Medulla oblongata (tissue), 1 donor: ENCODE results near the gene ZBTB8B.
A peak's percentile ranks its signal among the peaks of the same experiment; 100 is the strongest.
"Not testable (repeated sequence)": the region's sequence is repeated elsewhere in the genome, so short reads cannot be mapped to it uniquely, and the experiment has no call there.

Source experiments
- DNase-seq: peaks from one replicate; pipeline ENCODE4 v3.0.0-alpha.2; 2015; ENCODE audit errors: extremely low spot score

The ZBTB8B gene

DNA sequence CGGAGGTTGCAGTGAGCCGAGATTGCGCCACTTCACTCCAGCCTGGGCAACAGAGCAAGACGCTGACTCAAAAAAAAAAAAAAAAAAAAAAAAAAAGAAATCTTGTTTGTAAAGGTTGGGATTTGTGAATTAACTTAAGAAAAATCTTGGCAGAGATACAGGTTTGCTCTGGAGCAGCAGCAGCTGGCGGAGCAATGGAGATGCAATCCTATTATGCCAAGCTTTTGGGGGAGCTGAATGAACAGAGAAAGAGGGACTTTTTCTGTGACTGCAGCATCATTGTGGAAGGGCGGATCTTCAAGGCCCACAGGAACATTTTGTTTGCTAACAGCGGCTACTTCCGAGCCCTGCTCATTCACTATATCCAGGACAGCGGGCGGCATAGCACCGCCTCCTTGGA is 5.6 kb downstream of the ZBTB8B start:
- peak; percentile 24 for DNase-seq

GRCh38 chr1:32470991-32471694 is 6.3 kb downstream of the ZBTB8B start:
- DNase-seq, result peak; percentile 53

DNA sequence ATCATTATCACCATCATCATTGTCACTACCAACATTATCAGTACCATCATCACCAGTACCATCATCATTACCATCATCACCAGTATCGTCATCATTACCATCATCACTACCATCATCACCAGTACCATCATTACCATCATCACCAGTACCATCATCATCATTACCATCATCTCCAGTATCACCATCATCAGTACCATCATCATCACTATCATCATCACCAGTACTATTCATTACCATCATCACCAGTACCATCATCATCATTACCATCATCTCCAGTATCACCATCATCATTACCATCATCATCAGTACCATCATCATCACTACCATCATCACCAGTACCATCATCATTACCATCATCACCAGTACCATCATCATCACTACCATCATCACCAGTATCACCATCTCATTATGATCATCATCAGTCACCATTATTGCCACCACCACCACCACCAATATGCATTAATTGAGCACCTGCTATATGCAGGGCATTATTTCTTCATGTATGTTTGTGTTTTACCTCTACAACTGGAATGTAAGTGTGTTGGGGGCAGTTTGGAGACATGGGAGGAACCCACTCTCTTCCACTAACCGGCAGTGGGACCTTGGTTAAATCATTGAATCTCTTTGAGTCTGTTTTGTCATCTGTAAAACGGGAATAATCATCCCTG is 7.0 kb downstream of the ZBTB8B start:
- no peak for DNase-seq

- DNase-seq, result not testable (repeated sequence)
Observed at GRCh38 chr1:32472966-32473365, 8.1 kb downstream of the ZBTB8B start.

DNA sequence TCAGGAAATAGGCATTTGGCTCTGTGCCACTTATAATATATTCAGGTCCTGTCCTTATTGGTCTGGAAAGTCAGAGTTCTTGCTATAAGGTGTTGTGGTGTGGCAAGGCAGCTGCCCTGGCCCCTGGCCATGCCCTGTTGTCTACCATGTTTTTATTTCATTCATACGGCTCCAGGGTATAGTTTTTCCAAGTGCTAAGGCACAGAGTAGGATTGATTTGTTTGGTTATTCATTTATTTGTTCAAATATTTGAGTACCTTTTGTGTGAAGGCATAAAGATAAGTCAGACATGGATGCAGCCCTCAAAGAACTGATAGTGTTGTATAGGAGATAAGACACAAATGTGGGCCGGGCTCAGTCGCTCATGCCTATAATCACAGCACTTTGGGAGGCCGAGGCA is 10.1 kb downstream of the ZBTB8B start:
- DNase-seq, result no peak

- DNase-seq, result no peak
Observed at GRCh38 chr1:32480003-32480402, 15.1 kb downstream of the ZBTB8B start.

GRCh38 chr1:32480761-32481160 is 15.9 kb downstream of the ZBTB8B start:
- DNase-seq, result no peak

DNA sequence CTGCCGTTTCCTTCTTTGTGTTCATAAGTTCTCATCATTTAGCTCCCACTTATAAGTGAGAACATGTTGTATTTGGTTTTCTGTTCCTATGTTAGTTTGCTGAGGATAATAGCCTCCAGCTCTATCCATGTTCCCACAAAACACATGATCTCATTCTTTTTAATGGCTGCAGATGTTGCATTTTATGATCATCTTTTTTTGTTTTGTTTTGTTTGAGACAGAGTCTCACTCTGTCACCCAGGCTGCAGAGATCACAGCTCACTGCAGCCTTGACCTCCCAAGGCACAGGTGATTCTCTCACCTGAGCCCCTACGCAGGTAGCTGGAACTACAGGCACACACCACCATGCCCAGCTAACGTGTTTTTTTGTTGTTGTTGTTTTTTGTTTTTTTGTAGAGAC is 16.9 kb downstream of the ZBTB8B start:
- not testable (repeated sequence) for DNase-seq

GRCh38 chr1:32485554-32486255 is 20.8 kb downstream of the ZBTB8B start:
- no peak for DNase-seq

DNA sequence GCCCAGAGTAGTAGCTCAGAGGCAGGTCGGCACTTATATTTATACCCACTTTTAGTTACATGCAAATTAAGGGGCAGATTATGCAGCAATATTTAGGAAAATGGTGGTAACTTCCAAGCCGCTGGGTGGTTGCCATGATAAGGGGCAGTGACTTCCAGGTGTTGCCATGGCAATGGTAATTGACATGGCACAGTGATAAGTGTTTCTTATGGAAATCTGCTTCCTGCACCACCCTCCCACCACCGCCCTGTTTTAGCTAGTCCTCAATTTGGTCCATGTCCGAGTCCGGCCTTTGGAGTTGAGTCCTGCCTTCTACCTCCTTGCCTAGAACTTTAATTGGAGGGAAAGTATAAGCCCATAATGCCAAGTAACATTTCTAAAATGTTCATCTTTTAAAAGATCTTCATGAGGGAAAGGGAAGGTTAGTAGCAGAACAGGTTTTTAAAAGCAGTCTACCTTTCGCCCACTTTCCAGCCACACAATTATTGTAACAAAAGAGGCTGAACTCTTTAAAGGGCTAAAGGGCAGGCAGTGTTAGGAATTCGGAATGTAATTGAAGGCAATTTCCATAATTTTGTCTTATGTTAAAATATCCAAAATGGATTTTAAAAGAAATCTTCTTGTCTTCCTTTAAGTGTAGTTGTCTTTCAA is 21.7 kb downstream of the ZBTB8B start:
- no peak for DNase-seq

DNA sequence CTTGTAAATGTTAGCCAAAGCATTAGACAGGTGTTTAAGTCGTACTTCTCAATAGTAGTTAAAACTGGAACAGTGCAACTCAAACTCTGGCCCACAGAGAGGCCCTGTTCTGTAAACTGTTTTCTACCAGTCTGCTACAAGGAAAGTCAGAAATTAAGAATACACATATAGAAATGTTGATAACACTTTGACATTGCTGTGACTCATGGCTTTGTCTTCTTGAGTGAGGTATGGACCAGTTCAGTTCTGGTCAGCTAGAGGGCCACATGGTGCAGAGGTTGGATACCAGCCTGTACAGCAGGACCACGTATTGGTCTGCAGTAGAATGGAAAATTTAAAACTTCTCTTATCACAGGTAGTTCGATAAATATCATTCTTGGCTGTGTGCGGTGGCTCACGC is 22.3 kb downstream of the ZBTB8B start:
- DNase-seq, result no peak

DNA sequence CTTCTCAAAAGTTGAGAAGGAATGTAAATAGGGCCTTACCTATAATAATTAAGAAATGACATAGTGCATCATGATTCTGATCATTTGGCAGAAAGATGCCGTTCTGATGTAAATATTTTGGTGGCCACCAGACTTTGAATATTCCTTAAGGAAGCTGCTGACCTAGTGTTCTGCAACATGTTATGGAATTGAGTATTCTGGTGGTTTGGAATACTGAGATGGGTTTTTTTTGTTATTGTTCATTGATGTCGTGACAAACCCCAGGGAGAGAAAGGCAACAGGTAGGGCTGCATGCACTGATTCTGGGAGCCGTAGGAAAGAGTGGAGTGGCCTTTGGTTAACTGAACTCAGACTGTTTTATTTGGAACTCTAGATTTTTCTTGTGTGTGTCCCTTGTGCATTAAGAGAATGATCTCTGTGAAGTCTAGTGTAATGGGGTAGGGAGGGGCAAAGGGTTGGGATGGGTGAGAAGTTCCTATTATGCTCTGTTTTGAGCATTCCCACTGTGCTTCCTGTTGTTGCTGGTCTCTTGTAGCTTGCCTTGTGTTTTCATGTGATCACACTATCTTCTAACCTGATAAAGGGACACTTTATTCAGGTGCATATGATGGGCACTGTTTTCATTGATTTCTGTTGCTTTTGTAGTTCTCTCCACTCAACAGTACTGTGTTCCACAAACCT is 25.0 kb downstream of the ZBTB8B start:
- no peak for DNase-seq

DNA sequence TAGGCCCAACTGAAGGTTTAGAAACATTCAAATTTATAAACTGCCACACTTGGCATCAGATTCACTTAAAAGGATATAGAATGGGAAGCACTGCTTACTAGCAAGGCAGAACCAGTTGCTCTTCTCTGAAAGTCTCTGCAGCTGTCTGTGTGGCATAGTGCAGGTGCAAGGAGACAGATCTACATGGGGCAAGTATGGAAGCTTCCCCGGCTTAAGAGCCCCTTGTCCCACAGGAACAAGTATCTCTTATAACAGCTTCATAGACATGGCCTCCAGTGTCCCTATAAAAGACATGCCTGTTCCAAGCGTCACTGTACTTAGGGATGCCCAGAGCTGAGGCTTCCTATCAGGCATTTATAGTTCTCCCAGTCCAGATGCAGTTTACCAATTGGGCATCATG is 26.5 kb downstream of the ZBTB8B start:
- DNase-seq, result no peak

DNA sequence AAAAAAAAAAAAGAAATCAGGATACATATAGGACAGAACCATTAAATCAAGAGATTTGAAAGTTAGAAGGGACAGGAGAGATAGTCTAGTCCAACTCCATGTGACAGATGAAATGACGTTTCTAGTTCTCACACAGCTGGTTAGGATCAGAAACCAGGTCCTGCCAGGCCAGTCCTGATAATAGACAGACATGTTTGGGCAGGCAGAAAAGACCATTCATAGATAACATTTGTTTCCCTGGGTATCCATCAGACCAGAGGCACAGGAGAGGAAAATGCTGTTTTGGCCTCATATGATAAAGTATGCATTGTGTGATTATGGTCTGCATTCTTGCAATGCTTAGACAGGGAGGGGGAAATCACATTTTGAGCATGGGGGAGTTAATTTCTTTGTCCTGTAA is 29.3 kb downstream of the ZBTB8B start:
- no peak for DNase-seq

DNA sequence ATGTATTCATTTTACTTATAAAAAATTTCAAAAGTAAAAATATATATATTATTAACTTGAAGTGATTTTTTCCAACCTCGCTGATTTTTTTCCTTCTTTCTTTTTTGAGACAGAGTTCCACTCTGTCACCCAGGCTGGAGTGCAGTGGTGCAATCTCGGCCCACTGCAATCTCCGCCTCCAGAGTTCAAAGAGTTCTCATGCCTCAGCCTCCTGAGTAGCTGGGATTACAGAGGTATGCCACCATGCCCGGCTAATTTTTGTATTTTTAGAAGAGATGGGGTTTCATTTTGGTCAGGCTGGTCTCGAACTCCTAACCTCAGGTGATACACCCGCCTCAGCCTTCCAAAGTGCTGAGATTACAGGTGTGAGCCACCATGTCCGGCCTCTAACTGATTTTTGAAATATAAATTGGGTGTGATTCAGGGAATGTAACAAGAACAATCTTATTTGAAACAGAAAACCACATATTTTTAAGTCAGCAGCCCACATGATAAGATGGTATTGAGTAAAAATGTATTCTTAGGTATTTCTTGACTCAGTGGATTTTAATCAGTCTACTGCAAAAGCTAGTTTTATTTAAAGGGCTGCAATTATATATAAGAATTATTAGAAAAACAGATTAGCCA is 30.0 kb downstream of the ZBTB8B start:
- DNase-seq, result no peak

GRCh38 chr1:32496127-32496526 is 31.3 kb downstream of the ZBTB8B start:
- DNase-seq, result peak; percentile 11

DNA sequence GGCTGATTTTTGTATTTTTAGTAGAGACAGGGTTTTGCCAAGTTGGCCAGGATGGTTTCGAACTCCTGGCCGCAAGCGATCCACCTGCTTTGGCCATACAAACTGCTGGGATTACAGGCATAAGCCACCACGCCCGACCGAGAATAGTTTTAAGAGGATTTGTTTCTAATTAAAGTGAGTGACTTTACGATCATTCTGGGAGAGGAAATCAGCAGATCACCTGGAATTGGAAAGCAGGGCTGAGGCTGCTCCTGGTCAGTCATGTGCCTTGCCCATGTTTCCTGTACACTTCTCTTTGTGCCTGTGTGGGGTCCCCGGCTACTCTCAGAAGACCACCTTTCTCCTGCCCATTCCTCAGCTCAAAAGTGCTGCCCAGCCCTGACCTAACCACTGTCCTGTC is 33.9 kb downstream of the ZBTB8B start:
- DNase-seq, result no peak

- peak; percentile 62 for DNase-seq
Observed at GRCh38 chr1:32500387-32501209, 35.7 kb downstream of the ZBTB8B start.

GRCh38 chr1:32501865-32502264 is 37.0 kb downstream of the ZBTB8B start:
- DNase-seq, result peak; percentile 38

GRCh38 chr1:32503153-32503552 is 38.3 kb downstream of the ZBTB8B start:
- DNase-seq, result no peak

DNA sequence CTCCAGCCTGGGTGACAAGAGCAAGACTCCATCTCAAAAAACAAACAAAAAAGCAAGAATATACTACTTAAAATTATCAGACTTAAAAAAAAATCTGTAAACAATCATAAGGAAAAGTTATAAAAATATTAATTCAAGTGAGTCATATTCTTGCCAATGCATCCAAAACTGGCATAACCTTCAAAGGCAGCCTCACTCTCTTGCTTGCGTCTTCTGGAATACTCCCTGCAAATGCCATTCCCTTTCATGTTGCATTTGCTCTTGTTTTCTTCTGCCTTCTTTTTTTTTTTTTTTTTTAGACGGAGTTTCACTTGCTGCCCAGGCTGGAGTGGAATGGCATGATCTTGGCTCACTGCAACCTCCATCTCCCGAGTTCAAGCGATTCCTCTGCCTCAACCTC is 42.1 kb downstream of the ZBTB8B start:
- no peak for DNase-seq
